WTC11 (cell line): ENCODE results near the gene IMMP1L. TPM values are rescaled to one million over a fixed set of nuclear protein-coding genes. Genes with fewer than 3 reads are reported as not detected.

Source experiments
- ATAC-seq: fragments of 200-7000 bp; cut with Tn5 transposase; 2 replicates; pipeline ENCODE4 v1.10.0; 2021; ENCODE audit warnings: mild to moderate bottlenecking, moderate library complexity
- CTCF ChIA-PET: fragments of 300-600 bp; sonication (Branson Sonifier 250); formaldehyde crosslinking; loops from one replicate; lab custom pipeline; 2021; ENCODE audit warnings: antibody characterized with exemption; lab: Charles Lee
- POLR2A ChIA-PET: fragments of 350-600 bp; sonication (Branson Sonifier 250); formaldehyde crosslinking; loops from one replicate; lab custom pipeline; 2021; ENCODE audit warnings: antibody characterized with exemption; lab: Charles Lee
- DNase-seq: peaks from one replicate; pipeline ENCODE4 v3.0.0; 2021; ENCODE audit warnings: low spot score
- H3K27ac Mint-ChIP-seq: 2 replicates; pipeline ENCODE4 v1.8.0; 2021; ENCODE audit warnings: mixed read lengths
- H3K27me3 Mint-ChIP-seq: 2 replicates; pipeline ENCODE4 v1.8.0; 2021; ENCODE audit warnings: low read depth, mild to moderate bottlenecking, moderate library complexity, mixed read lengths
- H3K36me3 Mint-ChIP-seq: 2 replicates; pipeline ENCODE4 v1.8.0; 2021; ENCODE audit warnings: mixed read lengths
- H3K4me1 Mint-ChIP-seq: 2 replicates; pipeline ENCODE4 v1.8.0; 2022; ENCODE audit warnings: mixed read lengths
- H3K4me3 Mint-ChIP-seq: 2 replicates; pipeline ENCODE4 v1.8.0; 2021; ENCODE audit warnings: mild to moderate bottlenecking, moderate library complexity, mixed read lengths
- H3K9me3 Mint-ChIP-seq: 2 replicates; pipeline ENCODE4 v1.8.0; 2021; ENCODE audit warnings: mixed read lengths
- ATF1 ChIP-seq: sonication (generic); formaldehyde crosslinking; IDR thresholded peaks from 2 replicates; pipeline ENCODE4 v1.8.1; 2023; ENCODE audit warnings: mild to moderate bottlenecking, moderate library complexity, missing genetic modification reagents
- FOXJ3 ChIP-seq: sonication (generic); formaldehyde crosslinking; IDR thresholded peaks from 2 replicates; pipeline ENCODE4 v1.9.0; 2021; ENCODE audit warnings: missing genetic modification reagents, mild to moderate bottlenecking, borderline replicate concordance
- FOXP1 ChIP-seq: sonication (generic); formaldehyde crosslinking; IDR thresholded peaks from 2 replicates; pipeline ENCODE4 v1.8.0; 2022; ENCODE audit warnings: missing genetic modification reagents, mild to moderate bottlenecking, moderate library complexity, borderline replicate concordance
- MXD4 ChIP-seq: fragments of 250-450 bp; sonication (Bioruptor Pico); IDR thresholded peaks from 2 replicates; pipeline ENCODE4 v1.8.0; 2021; ENCODE audit warnings: mild to moderate bottlenecking, moderate library complexity, borderline replicate concordance
- NFE2L1 ChIP-seq: sonication (generic); formaldehyde crosslinking; IDR thresholded peaks from 2 replicates; pipeline ENCODE4 v1.8.1; 2023; ENCODE audit warnings: missing genetic modification reagents
- NFYB ChIP-seq: sonication (generic); formaldehyde crosslinking; conservative IDR thresholded peaks from 2 replicates; pipeline ENCODE4 v1.8.0; 2022; ENCODE audit warnings: low read depth, missing genetic modification reagents
- TP53 ChIP-seq: sonication (generic); formaldehyde crosslinking; IDR thresholded peaks from 2 replicates; pipeline ENCODE4 v1.8.1; 2023; ENCODE audit warnings: mild to moderate bottlenecking, missing genetic modification reagents
- ZNF138 ChIP-seq: sonication (generic); formaldehyde crosslinking; conservative IDR thresholded peaks from 2 replicates; pipeline ENCODE4 v1.8.1; 2022; ENCODE audit warnings: mild to moderate bottlenecking, moderate library complexity, missing genetic modification reagents
- ZNF232 ChIP-seq: sonication (generic); formaldehyde crosslinking; IDR thresholded peaks from 2 replicates; pipeline ENCODE4 v1.8.0; 2022; ENCODE audit warnings: mild to moderate bottlenecking, missing genetic modification reagents
- ZNF263 ChIP-seq: sonication (generic); formaldehyde crosslinking; IDR thresholded peaks from 2 replicates; pipeline ENCODE4 v1.8.1; 2022; ENCODE audit warnings: low read depth, mild to moderate bottlenecking, moderate library complexity, missing genetic modification reagents
- ZNF317 ChIP-seq: sonication (generic); formaldehyde crosslinking; IDR thresholded peaks from 2 replicates; pipeline ENCODE4 v1.8.1; 2023; ENCODE audit warnings: low read depth, mild to moderate bottlenecking, moderate library complexity, missing genetic modification reagents, borderline replicate concordance
- ZNF423 ChIP-seq: fragments of 250-450 bp; sonication (Bioruptor Pico); IDR thresholded peaks from 2 replicates; pipeline ENCODE4 v2.1.2; 2022; ENCODE audit warnings: mild to moderate bottlenecking, moderate library complexity
- total RNA-seq: library from RNA; stranded (reverse); gene quantifications from 3 replicates; pipeline ENCODE4 v1.2.3, GENCODE V29; 2021
- TF ChIP-seq, protein P1 (sequence below): sonication (generic); formaldehyde crosslinking; IDR thresholded peaks from 2 replicates; pipeline ENCODE4 v1.8.1; 2023; ENCODE audit warnings: mild to moderate bottlenecking, missing genetic modification reagents
- TF ChIP-seq, protein P2 (sequence below): fragments of 250-450 bp; sonication (Bioruptor Pico); conservative IDR thresholded peaks from 2 replicates; pipeline ENCODE4 v1.9.0; 2021; ENCODE audit warnings: mild to moderate bottlenecking
- TF ChIP-seq, protein P3 (sequence below): fragments of 250-450 bp; sonication (Bioruptor Pico); IDR thresholded peaks from 2 replicates; pipeline ENCODE4 v2.1.2; 2022; ENCODE audit warnings: mild to moderate bottlenecking, moderate library complexity
- TF ChIP-seq, protein P4 (sequence below): sonication (generic); formaldehyde crosslinking; IDR thresholded peaks from 2 replicates; pipeline ENCODE4 v1.8.0; 2023; ENCODE audit warnings: missing genetic modification reagents
- TF ChIP-seq, protein P5 (sequence below): sonication (generic); formaldehyde crosslinking; conservative IDR thresholded peaks from 2 replicates; pipeline ENCODE4 v1.8.1; 2022; ENCODE audit warnings: mild to moderate bottlenecking, missing genetic modification reagents
- TF ChIP-seq, protein P6 (sequence below): fragments of 250-450 bp; sonication (Bioruptor Pico); IDR thresholded peaks from 2 replicates; pipeline ENCODE4 v1.9.0; 2021; ENCODE audit warnings: mild to moderate bottlenecking, borderline replicate concordance

Gene IMMP1L
- total RNA-seq, 1 experiment from 2014 or later: 29.6 TPM

DNA sequence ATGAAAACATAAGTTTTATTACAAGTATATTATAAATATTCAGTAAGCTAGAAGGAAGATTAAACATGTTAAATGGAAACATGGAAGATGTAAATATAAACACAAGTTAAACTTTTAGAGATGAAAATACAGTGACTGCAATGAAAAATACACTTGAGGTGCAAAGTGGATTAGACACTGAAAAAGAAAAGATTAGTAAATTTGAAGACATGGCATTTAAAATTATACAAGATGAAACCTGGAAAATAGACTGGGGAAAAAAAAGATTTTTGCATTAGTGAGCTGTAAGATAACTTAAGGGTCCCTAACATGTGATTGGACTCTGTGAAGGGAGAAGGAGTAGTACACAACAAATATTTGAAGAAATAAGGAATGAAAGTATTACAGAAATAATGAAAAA is 33.4 kb upstream of the IMMP1L start:
- ATAC-seq (no peak), DNase-seq (no peak)
- no peaks in the 10 kb centered on the region for H3K27me3 Mint-ChIP-seq
- CTCF ChIA-PET: no interaction called here
- POLR2A ChIA-PET: no interaction called here
- peaks cover 34% of the 10 kb centered on the region for H3K9me3 Mint-ChIP-seq
- H3K4me1 Mint-ChIP-seq: peaks cover 16% of the 10 kb centered on the region
- no peak overlapping the region for H3K27ac Mint-ChIP-seq
- no peak overlapping the region for H3K4me3 Mint-ChIP-seq
- TF ChIP-seq ZNF138 (CRISPR knock-in tag) (no peak), ZNF232 (CRISPR knock-in tag) (no peak), NFYB (CRISPR knock-in tag) (no peak), TP53 (CRISPR knock-in tag) (no peak), ATF1 (CRISPR knock-in tag) (no peak), MXD4 (CRISPR knock-in tag) (no peak), ZNF263 (no peak), FOXP1 (CRISPR knock-in tag) (no peak)
- TF ChIP-seq, protein P1, sequence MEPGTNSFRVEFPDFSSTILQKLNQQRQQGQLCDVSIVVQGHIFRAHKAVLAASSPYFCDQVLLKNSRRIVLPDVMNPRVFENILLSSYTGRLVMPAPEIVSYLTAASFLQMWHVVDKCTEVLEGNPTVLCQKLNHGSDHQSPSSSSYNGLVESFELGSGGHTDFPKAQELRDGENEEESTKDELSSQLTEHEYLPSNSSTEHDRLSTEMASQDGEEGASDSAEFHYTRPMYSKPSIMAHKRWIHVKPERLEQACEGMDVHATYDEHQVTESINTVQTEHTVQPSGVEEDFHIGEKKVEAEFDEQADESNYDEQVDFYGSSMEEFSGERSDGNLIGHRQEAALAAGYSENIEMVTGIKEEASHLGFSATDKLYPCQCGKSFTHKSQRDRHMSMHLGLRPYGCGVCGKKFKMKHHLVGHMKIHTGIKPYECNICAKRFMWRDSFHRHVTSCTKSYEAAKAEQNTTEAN (CRISPR knock-in tag): no peak
- TF ChIP-seq, protein P2, sequence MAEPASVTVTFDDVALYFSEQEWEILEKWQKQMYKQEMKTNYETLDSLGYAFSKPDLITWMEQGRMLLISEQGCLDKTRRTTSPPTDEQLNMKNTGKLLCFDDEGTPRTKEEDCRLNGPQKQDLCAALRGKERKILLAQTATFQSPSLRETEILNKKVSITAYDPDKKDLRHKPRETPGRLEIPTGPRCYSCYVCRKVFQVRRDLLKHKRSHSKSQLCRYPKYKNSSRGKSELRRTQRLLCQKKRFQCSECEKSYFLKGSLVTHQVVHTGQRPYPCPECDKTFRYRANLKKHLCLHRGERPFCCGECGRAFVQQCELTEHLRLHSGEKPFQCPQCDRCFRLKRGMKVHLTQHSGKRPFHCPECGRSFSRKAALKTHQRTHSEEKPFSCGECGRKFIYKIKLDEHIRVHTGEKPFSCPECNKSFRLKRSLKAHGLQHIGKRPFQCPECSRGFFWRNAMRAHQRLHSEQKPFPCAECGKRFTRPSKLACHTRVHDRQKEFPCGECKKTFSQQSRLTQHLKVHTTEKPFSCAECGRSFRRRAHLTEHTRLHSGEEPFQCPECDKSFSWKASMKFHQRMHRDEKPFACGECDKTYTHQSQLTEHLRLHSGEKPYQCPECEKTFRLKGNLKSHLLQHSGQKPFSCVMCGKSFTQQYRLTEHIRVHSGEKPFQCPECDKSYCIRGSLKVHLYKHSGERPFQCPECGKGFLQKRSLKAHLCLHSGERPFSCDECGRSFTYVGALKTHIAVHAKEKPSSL (CRISPR knock-in tag): no peak
- TF ChIP-seq, protein P3, sequence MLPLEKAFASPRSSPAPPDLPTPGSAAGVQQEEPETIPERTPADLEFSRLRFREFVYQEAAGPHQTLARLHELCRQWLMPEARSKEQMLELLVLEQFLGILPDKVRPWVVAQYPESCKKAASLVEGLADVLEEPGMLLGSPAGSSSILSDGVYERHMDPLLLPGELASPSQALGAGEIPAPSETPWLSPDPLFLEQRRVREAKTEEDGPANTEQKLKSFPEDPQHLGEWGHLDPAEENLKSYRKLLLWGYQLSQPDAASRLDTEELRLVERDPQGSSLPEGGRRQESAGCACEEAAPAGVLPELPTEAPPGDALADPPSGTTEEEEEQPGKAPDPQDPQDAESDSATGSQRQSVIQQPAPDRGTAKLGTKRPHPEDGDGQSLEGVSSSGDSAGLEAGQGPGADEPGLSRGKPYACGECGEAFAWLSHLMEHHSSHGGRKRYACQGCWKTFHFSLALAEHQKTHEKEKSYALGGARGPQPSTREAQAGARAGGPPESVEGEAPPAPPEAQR (CRISPR knock-in tag): no peak
- H3K36me3 Mint-ChIP-seq: peaks cover 41% of the 10 kb centered on the region

DNA sequence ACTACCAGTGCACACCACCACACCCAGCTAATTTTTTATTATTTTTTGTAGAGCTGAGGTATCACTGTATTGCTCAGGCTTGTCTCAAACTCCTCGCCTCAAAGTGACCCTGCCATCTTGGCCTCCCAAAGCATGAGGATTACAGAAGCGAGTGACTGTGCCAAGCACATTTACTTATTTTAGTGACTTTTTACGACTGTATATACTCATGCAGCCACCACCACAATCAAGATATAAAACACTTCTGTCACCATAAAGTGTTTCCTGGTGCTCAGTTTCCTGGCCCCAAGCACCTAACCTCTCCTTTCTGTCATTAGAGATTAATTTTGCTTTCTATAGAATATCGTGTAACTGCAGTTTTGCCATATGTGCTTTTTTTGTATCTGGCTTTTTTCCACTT is 26.1 kb upstream of the IMMP1L start:
- H3K4me3 Mint-ChIP-seq: no peak overlapping the region
- TF ChIP-seq FOXJ3: no peak
- no peak for TF ChIP-seq NFE2L1 (CRISPR knock-in tag)
- no peak for DNase-seq
- ChIA-PET CTCF (no interaction called here), POLR2A (no interaction called here)
- no peaks in the 10 kb centered on the region for H3K27me3 Mint-ChIP-seq
- H3K9me3 Mint-ChIP-seq: 0 out of 2 replicates have a peak, but pooled peaks cover 4% of the 10 kb centered on the region
- ATAC-seq: no peak
- no peaks in the 10 kb centered on the region for H3K36me3 Mint-ChIP-seq
- no peak overlapping the region for H3K27ac Mint-ChIP-seq
- H3K4me1 Mint-ChIP-seq: no peaks in the 10 kb centered on the region

DNA sequence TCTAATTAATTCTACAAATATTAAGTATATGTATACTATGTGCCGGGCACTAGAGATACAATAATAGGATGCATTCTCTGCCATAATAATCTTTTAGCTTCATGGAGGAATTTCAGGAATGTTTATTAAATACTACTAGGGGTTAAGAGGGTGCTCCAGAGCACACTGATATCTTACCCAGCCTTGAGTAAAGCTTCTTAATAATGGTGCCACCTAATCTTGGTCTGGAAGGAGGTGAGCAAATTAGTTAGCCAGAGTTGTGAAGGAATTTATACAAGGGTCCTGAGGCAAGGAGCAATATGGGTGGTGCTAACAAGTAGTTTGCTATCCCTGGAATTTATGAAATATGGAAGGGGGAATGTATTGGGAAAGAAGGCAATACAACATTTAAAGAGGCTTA is 21.9 kb upstream of the IMMP1L start:
- Mint-ChIP-seq H3K4me3 (no peak overlapping the region), H3K36me3 (no peaks in the 10 kb centered on the region), H3K27ac (no peak overlapping the region), H3K4me1 (no peaks in the 10 kb centered on the region), H3K9me3 (0 out of 2 replicates have a peak, but pooled peaks cover 4% of the 10 kb centered on the region), H3K27me3 (no peaks in the 10 kb centered on the region)
- CTCF ChIA-PET: no interaction called here
- POLR2A ChIA-PET: no interaction called here
- DNase-seq (no peak), ATAC-seq (no peak)
- TF ChIP-seq ZNF317 (no peak), MXD4 (CRISPR knock-in tag) (no peak), NFE2L1 (CRISPR knock-in tag) (no peak), ZNF423 (CRISPR knock-in tag) (no peak)
- TF ChIP-seq, protein P1 (CRISPR knock-in tag): no peak
- TF ChIP-seq, protein P4, sequence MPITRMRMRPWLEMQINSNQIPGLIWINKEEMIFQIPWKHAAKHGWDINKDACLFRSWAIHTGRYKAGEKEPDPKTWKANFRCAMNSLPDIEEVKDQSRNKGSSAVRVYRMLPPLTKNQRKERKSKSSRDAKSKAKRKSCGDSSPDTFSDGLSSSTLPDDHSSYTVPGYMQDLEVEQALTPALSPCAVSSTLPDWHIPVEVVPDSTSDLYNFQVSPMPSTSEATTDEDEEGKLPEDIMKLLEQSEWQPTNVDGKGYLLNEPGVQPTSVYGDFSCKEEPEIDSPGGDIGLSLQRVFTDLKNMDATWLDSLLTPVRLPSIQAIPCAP (CRISPR knock-in tag): no peak
- TF ChIP-seq, protein P5, sequence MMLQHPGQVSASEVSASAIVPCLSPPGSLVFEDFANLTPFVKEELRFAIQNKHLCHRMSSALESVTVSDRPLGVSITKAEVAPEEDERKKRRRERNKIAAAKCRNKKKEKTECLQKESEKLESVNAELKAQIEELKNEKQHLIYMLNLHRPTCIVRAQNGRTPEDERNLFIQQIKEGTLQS (CRISPR knock-in tag): no peak
- TF ChIP-seq, protein P6, sequence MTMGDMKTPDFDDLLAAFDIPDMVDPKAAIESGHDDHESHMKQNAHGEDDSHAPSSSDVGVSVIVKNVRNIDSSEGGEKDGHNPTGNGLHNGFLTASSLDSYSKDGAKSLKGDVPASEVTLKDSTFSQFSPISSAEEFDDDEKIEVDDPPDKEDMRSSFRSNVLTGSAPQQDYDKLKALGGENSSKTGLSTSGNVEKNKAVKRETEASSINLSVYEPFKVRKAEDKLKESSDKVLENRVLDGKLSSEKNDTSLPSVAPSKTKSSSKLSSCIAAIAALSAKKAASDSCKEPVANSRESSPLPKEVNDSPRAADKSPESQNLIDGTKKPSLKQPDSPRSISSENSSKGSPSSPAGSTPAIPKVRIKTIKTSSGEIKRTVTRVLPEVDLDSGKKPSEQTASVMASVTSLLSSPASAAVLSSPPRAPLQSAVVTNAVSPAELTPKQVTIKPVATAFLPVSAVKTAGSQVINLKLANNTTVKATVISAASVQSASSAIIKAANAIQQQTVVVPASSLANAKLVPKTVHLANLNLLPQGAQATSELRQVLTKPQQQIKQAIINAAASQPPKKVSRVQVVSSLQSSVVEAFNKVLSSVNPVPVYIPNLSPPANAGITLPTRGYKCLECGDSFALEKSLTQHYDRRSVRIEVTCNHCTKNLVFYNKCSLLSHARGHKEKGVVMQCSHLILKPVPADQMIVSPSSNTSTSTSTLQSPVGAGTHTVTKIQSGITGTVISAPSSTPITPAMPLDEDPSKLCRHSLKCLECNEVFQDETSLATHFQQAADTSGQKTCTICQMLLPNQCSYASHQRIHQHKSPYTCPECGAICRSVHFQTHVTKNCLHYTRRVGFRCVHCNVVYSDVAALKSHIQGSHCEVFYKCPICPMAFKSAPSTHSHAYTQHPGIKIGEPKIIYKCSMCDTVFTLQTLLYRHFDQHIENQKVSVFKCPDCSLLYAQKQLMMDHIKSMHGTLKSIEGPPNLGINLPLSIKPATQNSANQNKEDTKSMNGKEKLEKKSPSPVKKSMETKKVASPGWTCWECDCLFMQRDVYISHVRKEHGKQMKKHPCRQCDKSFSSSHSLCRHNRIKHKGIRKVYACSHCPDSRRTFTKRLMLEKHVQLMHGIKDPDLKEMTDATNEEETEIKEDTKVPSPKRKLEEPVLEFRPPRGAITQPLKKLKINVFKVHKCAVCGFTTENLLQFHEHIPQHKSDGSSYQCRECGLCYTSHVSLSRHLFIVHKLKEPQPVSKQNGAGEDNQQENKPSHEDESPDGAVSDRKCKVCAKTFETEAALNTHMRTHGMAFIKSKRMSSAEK (CRISPR knock-in tag): no peak
